ENCODE data around the gene RTTN.
"Not testable (repeated sequence)": the region's sequence is repeated elsewhere in the genome, so short reads cannot be mapped to it uniquely, and the experiment has no call there.

RTTN gene

GRCh38 chr18:70205421-70206397 lies at the start of gene RTTN:
Gene RTTN, minus strand, starts transcription at chr18:70205687. Its CDS starts 29 bp downstream, at chr18:70205658.
- DNase-seq: peak; percentile 90 to 98 (median 96)
- intact Hi-C loops (cut with DNase I): loop anchor here (2.0 to 5.0 kb wide), 2 partner anchors 83 to 227 kb away; partner anchors contain the start of gene SOCS6

GRCh38 chr18:70250781-70251180 lies 45.3 kb upstream of the RTTN start:
- no peak for DNase-seq
- intact Hi-C loops (cut with DNase I): no loop called here

- DNase-seq; intact Hi-C loops (cut with DNase I): not testable (repeated sequence)
These were observed 44.4 kb upstream of the RTTN start for GRCh38 chr18:70249861-70250260.

GRCh38 chr18:70249118-70249517 lies 43.6 kb upstream of the RTTN start:
- intact Hi-C loops (cut with DNase I): no loop called here
- DNase-seq: peak in 4 of 42 donors; percentile 18 to 27 (median 20)

- DNase-seq: no peak
- intact Hi-C loops (cut with DNase I): no loop called here
These were observed 40.6 kb upstream of the RTTN start for GRCh38 chr18:70246061-70246466.

GRCh38 chr18:70243131-70243929 lies 37.8 kb upstream of the RTTN start:
- intact Hi-C loops (cut with DNase I): no loop called here
- no peak for DNase-seq

GRCh38 chr18:70236921-70237320 lies 31.4 kb upstream of the RTTN start:
- DNase-seq; intact Hi-C loops (cut with DNase I): not testable (repeated sequence)

GRCh38 chr18:70235478-70235877 lies 30.0 kb upstream of the RTTN start:
- intact Hi-C loops (cut with DNase I): no loop called here
- DNase-seq: no peak

- peak in 1 of 42 donors; percentile 14 for DNase-seq
- intact Hi-C loops (cut with DNase I): no loop called here
These were observed 29.4 kb upstream of the RTTN start for GRCh38 chr18:70234667-70235459.

GRCh38 chr18:70233974-70234373 lies 28.5 kb upstream of the RTTN start:
- DNase-seq: no peak
- intact Hi-C loops (cut with DNase I): no loop called here

- intact Hi-C loops (cut with DNase I): no loop called here
- no peak for DNase-seq
These were observed 26.8 kb upstream of the RTTN start for GRCh38 chr18:70232261-70232660.

GRCh38 chr18:70229639-70230038 lies 24.2 kb upstream of the RTTN start:
- no peak for DNase-seq
- intact Hi-C loops (cut with DNase I): no loop called here

- intact Hi-C loops (cut with DNase I): no loop called here
- no peak for DNase-seq
These were observed 23.0 kb upstream of the RTTN start for GRCh38 chr18:70228536-70228935.

GRCh38 chr18:70227438-70227837 lies 22.0 kb upstream of the RTTN start:
- intact Hi-C loops (cut with DNase I): no loop called here

GRCh38 chr18:70221915-70222278 lies 16.4 kb upstream of the RTTN start:
- intact Hi-C loops (cut with DNase I): no loop called here
- no peak for DNase-seq

More at GRCh38 chr18:70227438-70227837, 22.0 kb upstream of the RTTN start:
- no peak for DNase-seq

- intact Hi-C loops (cut with DNase I): no loop called here
- DNase-seq: peak in 15 of 42 donors; percentile 13 to 66 (median 26)
These were observed 15.8 kb upstream of the RTTN start for GRCh38 chr18:70221156-70221914.

GRCh38 chr18:70220628-70221027 lies 15.1 kb upstream of the RTTN start:
- no peak for DNase-seq
- intact Hi-C loops (cut with DNase I): no loop called here

- intact Hi-C loops (cut with DNase I): no loop called here
- no peak for DNase-seq
These were observed 14.2 kb upstream of the RTTN start for GRCh38 chr18:70219688-70220087.

All from head of caudate nucleus (tissue), 42 donors.